Measurements from ENCODE around the gene TPX2. TPM values are rescaled to one million over a fixed set of nuclear protein-coding genes. Genes with fewer than 3 reads are reported as not detected.

TPX2 gene
- total and polyA plus RNA-seq, 3 donors from 2014 or later = 39.7 to 74.6 (median 52.5) TPM

DNA sequence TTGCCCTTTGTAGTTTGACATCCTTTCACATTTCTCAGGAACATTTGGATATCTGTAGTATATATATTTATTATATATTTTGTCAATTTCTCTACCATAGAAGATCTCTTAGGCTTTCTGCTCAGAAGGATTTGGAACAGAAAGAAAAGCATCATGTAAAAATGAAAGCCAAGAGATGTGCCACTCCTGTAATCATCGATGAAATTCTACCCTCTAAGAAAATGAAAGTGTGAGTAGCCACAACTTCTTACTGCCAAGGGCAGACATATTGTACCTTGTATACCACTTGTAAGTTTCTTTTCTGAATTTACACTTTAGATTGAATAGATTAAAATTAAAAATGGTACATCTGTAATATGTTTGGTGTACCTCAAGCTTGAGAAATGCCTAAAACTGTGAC lies 31.2 kb downstream of the TPX2 start:
- TF ChIP-seq POLR2A (IDR thresholded peaks at IDR 0.05) = no peak
- TF ChIP-seq, protein P1, sequence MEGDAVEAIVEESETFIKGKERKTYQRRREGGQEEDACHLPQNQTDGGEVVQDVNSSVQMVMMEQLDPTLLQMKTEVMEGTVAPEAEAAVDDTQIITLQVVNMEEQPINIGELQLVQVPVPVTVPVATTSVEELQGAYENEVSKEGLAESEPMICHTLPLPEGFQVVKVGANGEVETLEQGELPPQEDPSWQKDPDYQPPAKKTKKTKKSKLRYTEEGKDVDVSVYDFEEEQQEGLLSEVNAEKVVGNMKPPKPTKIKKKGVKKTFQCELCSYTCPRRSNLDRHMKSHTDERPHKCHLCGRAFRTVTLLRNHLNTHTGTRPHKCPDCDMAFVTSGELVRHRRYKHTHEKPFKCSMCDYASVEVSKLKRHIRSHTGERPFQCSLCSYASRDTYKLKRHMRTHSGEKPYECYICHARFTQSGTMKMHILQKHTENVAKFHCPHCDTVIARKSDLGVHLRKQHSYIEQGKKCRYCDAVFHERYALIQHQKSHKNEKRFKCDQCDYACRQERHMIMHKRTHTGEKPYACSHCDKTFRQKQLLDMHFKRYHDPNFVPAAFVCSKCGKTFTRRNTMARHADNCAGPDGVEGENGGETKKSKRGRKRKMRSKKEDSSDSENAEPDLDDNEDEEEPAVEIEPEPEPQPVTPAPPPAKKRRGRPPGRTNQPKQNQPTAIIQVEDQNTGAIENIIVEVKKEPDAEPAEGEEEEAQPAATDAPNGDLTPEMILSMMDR (IDR thresholded peaks at IDR 0.05) = no peak
- WGBS, 2 donors = 67 to 68% methylated on average over 1 of the region's 1 CpG
- Histone ChIP-seq H3K4me1 (peaks cover 3% of the 10 kb centered on the region), H3K9me3 (no peaks in the 10 kb centered on the region), H3K4me3 (no peak overlapping the region), H3K27me3 (no peaks in the 10 kb centered on the region), H3K36me3 (ENCODE audit: low read depth, missing control alignments) (no peaks in the 10 kb centered on the region), H3K27ac (no peak overlapping the region)
- no peak for DNase-seq
- intact Hi-C loops (cut with DNase I; ENCODE audit: low total_unique reads) = no loop called here

GRCh38 chr20:31774408-31774807 lies 35.3 kb downstream of the TPX2 start:
- H3K4me1 ChIP-seq = no peaks in the 10 kb centered on the region
- no peaks in the 10 kb centered on the region for H3K36me3 ChIP-seq (ENCODE audit: low read depth, missing control alignments)
- DNase-seq = no peak
- no peaks in the 10 kb centered on the region for H3K9me3 ChIP-seq
- no peak overlapping the region for H3K4me3 ChIP-seq
- H3K27ac ChIP-seq = no peak overlapping the region
- TF ChIP-seq, protein P1 (IDR thresholded peaks at IDR 0.05) = no peak
- no peak for TF ChIP-seq POLR2A (IDR thresholded peaks at IDR 0.05)
- intact Hi-C loops (cut with DNase I; ENCODE audit: low total_unique reads) = no loop called here
- 89 to 100% methylated on average over 1 of the region's 1 CpG for WGBS, 2 donors
- H3K27me3 ChIP-seq = no peaks in the 10 kb centered on the region

- H3K27me3 ChIP-seq = no peaks in the 10 kb centered on the region
- intact Hi-C loops (cut with DNase I; ENCODE audit: low total_unique reads) = no loop called here
- no peak for DNase-seq
- no peak overlapping the region for H3K27ac ChIP-seq
- H3K9me3 ChIP-seq = no peaks in the 10 kb centered on the region
- H3K4me3 ChIP-seq = no peak overlapping the region
- no peaks in the 10 kb centered on the region for H3K36me3 ChIP-seq (ENCODE audit: low read depth, missing control alignments)
- TF ChIP-seq, protein P1 (IDR thresholded peaks at IDR 0.05) = no peak
- TF ChIP-seq POLR2A (IDR thresholded peaks at IDR 0.05) = no peak
- no peaks in the 10 kb centered on the region for H3K4me1 ChIP-seq
- 96 to 100% methylated on average over 2 of the region's 2 CpGs for WGBS, 2 donors
These were observed 41.7 kb downstream of the TPX2 start for GRCh38 chr20:31780839-31781238.

GRCh38 chr20:31781945-31782344 lies 42.9 kb downstream of the TPX2 start:
- no peaks in the 10 kb centered on the region for H3K4me1 ChIP-seq
- H3K4me3 ChIP-seq = no peak overlapping the region
- no peaks in the 10 kb centered on the region for H3K9me3 ChIP-seq
- 98 to 100% methylated on average over 4 of the region's 4 CpGs for WGBS, 2 donors
- no peak for DNase-seq
- intact Hi-C loops (cut with DNase I; ENCODE audit: low total_unique reads) = no loop called here
- H3K27me3 ChIP-seq = no peaks in the 10 kb centered on the region
- TF ChIP-seq, protein P1 (IDR thresholded peaks at IDR 0.05) = no peak
- TF ChIP-seq POLR2A (IDR thresholded peaks at IDR 0.05) = no peak
- H3K27ac ChIP-seq = no peak overlapping the region
- H3K36me3 ChIP-seq (ENCODE audit: low read depth, missing control alignments) = no peaks in the 10 kb centered on the region

DNA sequence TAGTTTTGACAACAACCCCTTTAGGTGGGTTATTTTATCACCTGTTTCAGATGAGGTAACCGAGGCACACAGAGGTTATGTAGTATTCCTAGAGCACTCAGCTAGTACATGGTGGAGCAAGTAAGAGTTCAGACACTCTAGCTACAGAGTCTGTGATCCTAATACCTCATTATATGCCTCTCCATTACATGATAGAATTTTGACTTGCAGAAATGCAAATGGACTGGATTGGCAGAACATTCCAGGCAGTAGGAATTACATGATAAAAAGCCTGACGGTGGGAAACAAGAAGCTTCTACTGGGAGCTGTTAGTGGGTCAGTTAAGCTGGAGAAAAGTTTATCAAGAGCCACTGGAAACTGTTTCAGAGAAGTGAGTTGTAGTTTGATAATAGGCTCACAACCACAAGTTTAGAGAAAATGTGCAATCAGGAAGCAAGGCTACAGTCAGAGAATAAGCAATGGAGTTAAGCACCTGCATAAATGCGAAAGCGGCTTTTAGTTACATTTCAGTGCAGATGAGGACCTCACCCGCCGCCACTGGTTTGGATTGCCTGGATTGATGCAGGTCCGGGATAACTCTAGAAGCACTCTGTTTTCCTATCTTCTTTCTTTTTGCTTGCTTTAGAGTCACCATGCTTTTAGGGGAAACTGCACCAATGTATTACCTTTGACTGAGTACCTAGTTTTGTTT lies 45.4 kb downstream of the TPX2 start:
- Histone ChIP-seq H3K36me3 (ENCODE audit: low read depth, missing control alignments) (no peaks in the 10 kb centered on the region), H3K9me3 (no peaks in the 10 kb centered on the region), H3K27ac (no peak overlapping the region), H3K4me1 (no peaks in the 10 kb centered on the region), H3K27me3 (no peaks in the 10 kb centered on the region), H3K4me3 (no peak overlapping the region)
- WGBS, 2 donors = 91 to 98% methylated on average over 7 of the region's 7 CpGs
- DNase-seq = no peak
- intact Hi-C loops (cut with DNase I; ENCODE audit: low total_unique reads) = no loop called here
- TF ChIP-seq, protein P1 (IDR thresholded peaks at IDR 0.05) = no peak
- TF ChIP-seq POLR2A (IDR thresholded peaks at IDR 0.05) = no peak
